Neuronal stem cell (in vitro differentiated cells): ENCODE measurements around the gene RS1.

Source experiments
- DNase-seq: peaks from one replicate; pipeline ENCODE4 v3.0.0-alpha.2; 2013; ENCODE audit warnings: low spot score
- H2AFZ ChIP-seq: one replicate; pipeline ENCODE4 v1.6.1; 2013; ENCODE audit warnings: mild to moderate bottlenecking, low read length, inconsistent platforms
- H2AK5ac ChIP-seq: 2 replicates; pipeline ENCODE4 v1.6.1; 2013; ENCODE audit warnings: low read depth, mild to moderate bottlenecking, inconsistent platforms, low read length, moderate library complexity, mixed read lengths
- H2BK120ac ChIP-seq: 2 replicates; pipeline ENCODE4 v1.6.1; 2013; ENCODE audit warnings: low read depth, mild to moderate bottlenecking, inconsistent platforms, low read length, moderate library complexity, mixed read lengths
- H2BK12ac ChIP-seq: one replicate; pipeline ENCODE4 v1.6.1; 2013; ENCODE audit warnings: low read length, inconsistent platforms
- H2BK15ac ChIP-seq: 2 replicates; pipeline ENCODE4 v1.6.1; 2013; ENCODE audit warnings: mild to moderate bottlenecking, low read length, inconsistent platforms, mixed read lengths
- H2BK5ac ChIP-seq: one replicate; pipeline ENCODE4 v1.6.1; 2013; ENCODE audit warnings: inconsistent platforms, mild to moderate bottlenecking, low read length, moderate library complexity
- H3K14ac ChIP-seq: one replicate; pipeline ENCODE4 v1.6.1; 2013; ENCODE audit warnings: low read length, inconsistent platforms
- H3K18ac ChIP-seq: 2 replicates; pipeline ENCODE4 v1.6.1; 2013; ENCODE audit warnings: low read length, inconsistent platforms
- H3K23ac ChIP-seq: 2 replicates; pipeline ENCODE4 v1.6.1; 2013; ENCODE audit warnings: low read depth, mild to moderate bottlenecking, mixed read lengths, low read length, inconsistent platforms; ENCODE audit not compliant: poor library complexity
- H3K27ac ChIP-seq: replicated peaks from 3 replicates; pipeline ENCODE4 v1.5.1; 2013; ENCODE audit warnings: low read length, inconsistent platforms
- H3K27me3 ChIP-seq, 3 experiments: 2 replicates each; pipeline ENCODE4 v1.6.1; 2013; ENCODE audit warnings: low read length in 3 of 3, mild to moderate bottlenecking in 2 of 3, inconsistent platforms in 1 of 3, low read depth in 1 of 3, mixed read lengths in 1 of 3, moderate library complexity in 1 of 3; ENCODE audit not compliant: control insufficient read depth in 3 of 3, insufficient read depth in 3 of 3
- H3K36me3 ChIP-seq, 2 donors: replicated peaks in 1 of 2; 2 replicates each; pipeline ENCODE4 v1.6.1; 2013; ENCODE audit warnings: low read length in 2 of 2; ENCODE audit not compliant: control insufficient read depth in 2 of 2, insufficient read depth in 2 of 2
- H3K4ac ChIP-seq: 2 replicates; pipeline ENCODE4 v1.6.1; 2013; ENCODE audit warnings: inconsistent platforms, mild to moderate bottlenecking, low read length, moderate library complexity
- H3K4me1 ChIP-seq, 2 donors: 1 replicate in 1 of 2; 2 replicates in 1 of 2; pipeline ENCODE4 v1.6.1; 2013; ENCODE audit warnings: low read length in 2 of 2, low read depth in 1 of 2; ENCODE audit not compliant: control insufficient read depth in 2 of 2, insufficient read depth in 1 of 2
- H3K4me2 ChIP-seq: one replicate; pipeline ENCODE4 v1.6.1; 2013; ENCODE audit warnings: mild to moderate bottlenecking, low read length, inconsistent platforms; ENCODE audit not compliant: insufficient read depth, poor library complexity, severe bottlenecking
- H3K4me3 ChIP-seq, 2 donors: 2 replicates each; pipeline ENCODE4 v1.5.1; 2013; ENCODE audit warnings: low read length in 2 of 2, mild to moderate bottlenecking in 2 of 2, inconsistent platforms in 1 of 2, moderate library complexity in 1 of 2
- H3K79me1 ChIP-seq: one replicate; pipeline ENCODE4 v1.6.1; 2013; ENCODE audit warnings: low read depth, mild to moderate bottlenecking, inconsistent platforms, low read length, moderate library complexity
- H3K9ac ChIP-seq: one replicate; pipeline ENCODE4 v1.6.1; 2013; ENCODE audit warnings: mild to moderate bottlenecking, low read depth, low read length, inconsistent platforms; ENCODE audit not compliant: poor library complexity
- H3K9me3 ChIP-seq, 2 donors: replicated peaks in 1 of 2; 2 replicates each; pipeline versions ENCODE3 to v1.6.1; 2013; ENCODE audit warnings: low read length in 2 of 2, mild to moderate bottlenecking in 2 of 2, inconsistent platforms in 1 of 2, low read depth in 1 of 2, mixed read lengths in 1 of 2, moderate library complexity in 1 of 2; ENCODE audit not compliant: control insufficient read depth in 2 of 2, insufficient read depth in 1 of 2
- H4K8ac ChIP-seq: one replicate; pipeline ENCODE4 v1.6.1; 2013; ENCODE audit warnings: low read depth, mild to moderate bottlenecking, inconsistent platforms, low read length, moderate library complexity
- H4K91ac ChIP-seq: one replicate; pipeline ENCODE4 v1.6.1; 2013; ENCODE audit warnings: low read length, low read depth, mild to moderate bottlenecking, inconsistent platforms; ENCODE audit not compliant: poor library complexity
- WGBS, 2 donors: extraction: QIAGEN DNeasy Blood & Tissue Kit; methylation state at CpG; one replicate each; pipeline ENCODE4 v1.1.7; 2013; ENCODE audit warnings: missing lambda C conversion rate in 2 of 2, mixed read lengths in 1 of 2; ENCODE audit not compliant: insufficient read length in 2 of 2, insufficient replicate concordance in 1 of 2; ENCODE audit errors: extremely low coverage in 2 of 2; 5-methylcytosine and 5-hydroxymethylcytosine counted together

RS1 gene

GRCh38 chrX:18687856-18688495, 16.1 kb upstream of the RS1 start:
- Histone ChIP-seq H3K79me1 (no peaks in the 10 kb centered on the region), H3K9me3 (no peaks in the 10 kb centered on the region), H2BK120ac (no peak overlapping the region), H3K4me3 (no peak overlapping the region), H3K14ac (no peak overlapping the region), H3K9ac (no peak overlapping the region), H2AFZ (no peak overlapping the region), H3K27ac (no peak overlapping the region), H2AK5ac (no peak overlapping the region), H3K27me3 (peaks cover 0 to 11% (median 0%) of the 10 kb centered on the region in 3 experiments), H2BK5ac (no peak overlapping the region), H2BK12ac (no peak overlapping the region), H3K23ac (no peak overlapping the region), H4K8ac (no peak overlapping the region), H3K18ac (no peak overlapping the region), H3K4me1 (no peaks in the 10 kb centered on the region), H2BK15ac (no peak overlapping the region), H4K91ac (no peak overlapping the region), H3K36me3 (no peaks in the 10 kb centered on the region), H3K4me2 (no peak overlapping the region), H3K4ac (no peak overlapping the region)
- DNase-seq = no peak
- WGBS, 2 donors = no CpG with 5 or more reads among the region's 7 CpGs

- Histone ChIP-seq H3K36me3 (no peaks in the 10 kb centered on the region), H3K4me1 (no peaks in the 10 kb centered on the region), H2BK120ac (no peak overlapping the region), H4K91ac (no peak overlapping the region), H3K14ac (no peak overlapping the region), H3K23ac (no peak overlapping the region), H2AK5ac (no peak overlapping the region), H3K4me2 (no peak overlapping the region), H3K18ac (no peak overlapping the region), H3K9me3 (no peaks in the 10 kb centered on the region), H3K27ac (no peak overlapping the region), H4K8ac (no peak overlapping the region), H2BK15ac (no peak overlapping the region), H3K79me1 (no peaks in the 10 kb centered on the region), H3K4ac (no peak overlapping the region), H3K4me3 (no peak overlapping the region), H3K9ac (no peak overlapping the region), H3K27me3 (no peaks in the 10 kb centered on the region), H2AFZ (no peak overlapping the region), H2BK5ac (no peak overlapping the region), H2BK12ac (no peak overlapping the region)
- DNase-seq = no peak
- WGBS, 2 donors = no CpG with 5 or more reads among the region's 9 CpGs
These were observed 11.1 kb upstream of the RS1 start for GRCh38 chrX:18682979-18683387.

- Histone ChIP-seq H3K9ac (no peak overlapping the region), H3K4me1 (no peaks in the 10 kb centered on the region), H2BK15ac (no peak overlapping the region), H2BK120ac (no peak overlapping the region), H3K27ac (no peak overlapping the region), H3K14ac (no peak overlapping the region), H3K9me3 (no peaks in the 10 kb centered on the region), H4K91ac (no peak overlapping the region), H3K4me3 (no peak overlapping the region), H3K4ac (no peak overlapping the region), H3K23ac (no peak overlapping the region), H2AFZ (no peak overlapping the region), H3K79me1 (no peaks in the 10 kb centered on the region), H3K18ac (no peak overlapping the region), H3K4me2 (no peak overlapping the region), H3K27me3 (no peaks in the 10 kb centered on the region), H4K8ac (no peak overlapping the region), H2BK12ac (no peak overlapping the region), H2AK5ac (no peak overlapping the region), H2BK5ac (no peak overlapping the region), H3K36me3 (no peaks in the 10 kb centered on the region)
- WGBS, 2 donors = no CpG with 5 or more reads among the region's 6 CpGs
- DNase-seq = no peak
These were observed 10.1 kb upstream of the RS1 start for GRCh38 chrX:18681996-18682395.

DNA sequence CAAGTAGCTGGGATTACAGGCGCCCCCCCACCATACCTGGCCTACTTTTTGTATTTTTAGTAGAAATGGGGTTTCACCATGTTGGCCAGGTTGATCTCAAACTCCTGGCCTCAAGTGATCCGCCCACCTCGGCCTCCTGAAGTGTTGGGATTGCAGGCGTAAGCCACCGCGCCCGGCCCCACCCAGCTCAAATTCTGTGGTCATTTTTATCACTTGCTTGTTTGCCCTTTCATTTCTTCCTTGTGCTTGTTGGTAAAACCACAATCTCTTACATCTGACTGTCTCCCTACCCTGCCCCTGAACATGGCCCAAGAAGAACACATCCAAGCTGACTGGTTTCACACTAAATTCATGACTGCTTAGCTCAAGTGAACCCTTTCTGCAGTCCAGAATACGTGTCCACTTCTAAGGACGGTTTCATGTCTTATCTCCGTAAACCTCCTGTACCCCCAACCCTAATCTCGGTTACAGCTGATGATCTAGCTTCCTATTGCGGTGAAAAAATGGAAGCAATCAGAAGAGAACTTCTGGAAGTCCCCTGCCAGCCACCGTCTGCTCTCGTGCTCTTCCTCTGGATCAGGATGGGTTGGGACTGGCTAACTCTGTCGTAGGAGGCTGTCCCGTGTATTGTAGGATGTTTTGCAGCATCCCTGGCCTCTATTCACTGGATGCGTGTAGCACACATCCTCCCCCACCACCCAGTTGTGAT, 5.4 kb upstream of the RS1 start:
- Histone ChIP-seq H2BK12ac (no peak overlapping the region), H3K14ac (no peak overlapping the region), H3K27me3 (no peaks in the 10 kb centered on the region), H3K36me3 (no peaks in the 10 kb centered on the region), H3K4me2 (no peak overlapping the region), H4K91ac (no peak overlapping the region), H3K9ac (no peak overlapping the region), H4K8ac (no peak overlapping the region), H2AK5ac (no peak overlapping the region), H2BK120ac (no peak overlapping the region), H3K27ac (no peak overlapping the region), H3K79me1 (no peaks in the 10 kb centered on the region), H2BK15ac (no peak overlapping the region), H3K4me3 (no peak overlapping the region), H3K23ac (no peak overlapping the region), H3K4me1 (no peaks in the 10 kb centered on the region), H3K9me3 (no peaks in the 10 kb centered on the region), H3K4ac (no peak overlapping the region), H2BK5ac (no peak overlapping the region), H2AFZ (no peak overlapping the region), H3K18ac (no peak overlapping the region)
- no peak for DNase-seq
- no CpG with 5 or more reads among the region's 17 CpGs for WGBS, 2 donors
